HG03432 (cell line): ENCODE data around the gene POU2F1.
"Not testable (repeated sequence)": the region's sequence is repeated elsewhere in the genome, so short reads cannot be mapped to it uniquely, and the experiment has no call there.

Experiments used
- ATAC-seq: cut with Tn5 transposase; IDR thresholded peaks from one replicate; pipeline ENCODE4 v1.9.1; 2021; ENCODE audit warnings: mild to moderate bottlenecking, moderate library complexity; ENCODE audit not compliant: unreplicated experiment

POU2F1 gene

DNA sequence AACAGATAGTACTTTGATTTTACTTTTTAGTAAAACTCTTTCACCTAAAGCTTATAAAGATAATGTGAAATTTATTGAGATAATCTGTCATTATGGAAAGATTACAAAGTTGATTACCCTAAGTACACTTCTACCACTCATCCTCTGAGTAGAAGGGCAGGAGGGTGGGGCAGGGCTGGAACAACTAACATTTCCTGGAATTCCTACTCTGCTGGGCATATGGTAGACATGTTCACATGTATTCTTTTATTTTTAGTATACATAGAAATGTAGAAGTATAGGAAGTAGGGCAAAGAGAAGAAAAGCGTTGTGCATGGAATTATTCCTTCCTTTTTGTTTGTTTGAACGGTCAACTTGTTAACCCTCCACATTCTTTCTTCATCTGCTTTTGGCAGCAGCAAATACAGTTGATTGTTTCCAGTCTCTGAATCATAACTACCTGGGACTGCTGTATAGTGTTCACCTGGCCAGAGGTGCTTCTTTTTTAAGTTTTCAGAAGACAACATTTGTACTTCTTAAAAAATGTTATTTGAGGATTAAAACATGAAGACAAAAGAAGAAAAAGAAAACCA is 85.1 kb downstream of the POU2F1 start:
- no peak for ATAC-seq

GRCh38 chr1:167310732-167311131 is 90.0 kb downstream of the POU2F1 start:
- ATAC-seq = no peak

DNA sequence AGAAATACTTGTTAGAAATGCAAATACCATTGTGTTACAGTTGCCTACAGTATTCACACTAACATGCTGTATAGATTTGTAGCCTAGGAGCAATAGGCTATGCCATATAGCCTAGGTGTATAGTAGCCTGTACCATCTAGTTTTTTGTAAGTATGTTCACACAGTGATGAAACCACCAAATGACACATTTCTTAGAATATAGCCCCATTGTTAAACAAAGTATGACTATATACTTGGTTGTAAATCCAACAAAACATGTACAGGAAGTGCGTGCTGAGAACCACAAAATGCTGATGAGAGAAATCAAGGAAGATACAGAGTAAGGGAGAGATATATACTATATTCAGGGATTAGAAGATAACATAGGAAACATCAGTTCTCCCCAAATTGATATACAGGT is 92.2 kb downstream of the POU2F1 start:
- ATAC-seq = no peak

GRCh38 chr1:167314671-167315070 is 94.0 kb downstream of the POU2F1 start:
- ATAC-seq = no peak

DNA sequence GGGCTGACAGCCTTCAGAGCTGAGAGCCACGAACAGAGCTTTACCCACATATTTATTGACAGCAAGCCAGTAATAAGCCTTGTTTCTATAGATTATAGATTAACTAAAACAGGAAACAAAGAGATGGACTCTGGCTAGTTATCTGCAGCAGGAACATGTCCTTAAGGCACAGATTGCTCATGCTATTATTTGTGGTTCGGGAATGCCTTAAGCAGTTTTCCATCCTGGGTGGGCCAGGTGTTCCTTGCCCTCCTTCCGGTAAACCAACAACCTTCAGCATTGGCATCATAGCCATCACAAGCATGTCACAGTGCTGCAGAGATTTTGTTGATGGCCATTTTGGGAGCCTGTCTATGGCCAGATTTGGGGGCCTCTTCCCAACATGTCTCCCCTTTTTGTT is 96.8 kb downstream of the POU2F1 start:
- ATAC-seq = no peak

- ATAC-seq = not testable (repeated sequence)
These were observed 98.5 kb downstream of the POU2F1 start for GRCh38 chr1:167319206-167319605.

DNA sequence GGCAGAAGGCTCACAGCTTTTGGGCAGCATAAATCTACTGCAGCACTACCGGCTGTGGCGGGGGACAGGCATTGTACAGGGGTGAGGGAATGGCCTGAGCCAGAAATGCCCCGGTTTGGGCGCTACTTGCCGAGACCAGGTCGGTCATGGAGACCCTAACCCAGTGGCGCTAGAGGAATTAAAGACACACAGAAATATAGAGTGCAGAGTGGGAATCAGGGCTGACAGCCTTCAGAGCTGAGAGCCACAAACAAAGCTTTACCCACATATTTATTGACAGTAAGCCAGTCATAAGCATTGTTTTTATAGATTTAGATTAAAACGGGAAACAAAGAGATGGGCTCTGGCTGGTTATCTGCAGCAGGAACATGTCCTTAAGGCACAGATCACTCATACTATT is 101.8 kb downstream of the POU2F1 start:
- no peak for ATAC-seq

- ATAC-seq = no peak
These were observed 104.5 kb downstream of the POU2F1 start for GRCh38 chr1:167325151-167325550.

GRCh38 chr1:167328306-167328815 is 107.7 kb downstream of the POU2F1 start:
- ATAC-seq = no peak

- peak; percentile 75 for ATAC-seq
These were observed 108.3 kb downstream of the POU2F1 start for GRCh38 chr1:167328816-167329483.

DNA sequence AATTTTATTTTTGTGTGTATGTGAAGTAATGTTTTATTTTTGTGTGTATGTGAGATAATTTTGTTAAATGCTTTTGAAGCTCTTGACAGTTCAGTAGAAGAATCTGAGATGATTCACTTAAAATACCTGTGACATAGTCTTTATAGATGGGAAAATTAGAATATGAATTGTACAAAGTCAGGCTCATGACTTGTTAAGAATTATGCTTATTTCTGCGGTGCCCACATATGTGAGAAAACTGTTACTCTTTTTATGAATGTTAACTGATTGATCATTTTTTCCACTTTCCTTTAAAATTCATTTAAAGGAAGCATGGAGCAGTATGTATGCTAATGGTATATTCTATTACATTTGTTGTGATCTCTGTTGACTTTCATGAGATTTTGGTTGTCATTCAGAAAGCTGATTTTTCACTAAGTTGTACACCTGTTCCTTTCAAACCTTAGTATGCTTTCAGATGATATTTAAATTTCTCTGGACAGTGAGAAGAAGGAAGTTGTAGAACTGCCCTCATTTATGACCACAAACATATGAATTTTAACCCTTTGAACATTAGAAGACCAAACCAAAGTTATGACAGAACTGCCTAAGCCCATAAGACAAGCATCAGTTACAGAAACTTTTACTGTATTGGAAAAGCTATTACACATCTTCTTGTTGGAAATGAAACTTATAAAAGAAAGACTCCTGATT is 110.1 kb downstream of the POU2F1 start:
- ATAC-seq = peak; percentile 35

GRCh38 chr1:167331650-167332049 is 111.0 kb downstream of the POU2F1 start:
- ATAC-seq = no peak

DNA sequence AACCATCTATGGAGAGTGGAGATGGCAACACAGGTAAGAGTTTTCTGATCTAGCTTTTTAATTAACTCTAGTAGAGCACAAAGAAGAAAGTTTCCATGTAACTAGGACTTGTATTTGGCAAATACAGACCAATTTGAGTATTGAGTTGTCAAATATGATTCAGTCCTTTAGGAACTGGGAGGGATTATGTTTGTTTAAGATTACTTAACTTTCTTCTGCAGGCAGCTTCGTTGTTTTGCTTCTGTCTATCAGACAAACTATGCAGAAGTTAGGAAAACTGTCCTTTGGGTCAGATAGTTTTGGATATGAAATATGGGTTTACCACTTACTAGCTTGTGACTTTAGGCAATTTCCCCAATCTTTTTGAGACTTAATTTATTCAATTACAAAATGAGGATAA is 111.8 kb downstream of the POU2F1 start:
- no peak for ATAC-seq

DNA sequence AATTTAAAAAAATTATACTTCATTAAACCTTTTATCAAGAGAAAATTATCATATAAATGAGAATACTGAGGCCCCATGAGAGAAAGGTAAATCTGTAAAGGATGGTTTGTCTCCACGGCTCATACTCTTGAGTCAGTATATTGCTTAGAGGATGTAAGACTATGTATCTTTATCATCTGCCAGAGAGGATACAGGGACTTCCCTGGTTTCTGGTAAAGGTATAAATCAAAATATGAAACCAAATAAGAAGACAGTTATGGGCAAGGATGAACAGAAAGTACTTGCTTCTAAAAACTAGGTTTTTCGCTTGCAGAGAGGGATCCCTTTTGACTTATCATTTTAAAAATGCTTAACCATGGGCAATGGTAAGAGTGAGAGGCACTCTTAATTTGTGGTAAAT is 112.4 kb downstream of the POU2F1 start:
- ATAC-seq = no peak

- ATAC-seq = no peak
These were observed 113.0 kb downstream of the POU2F1 start for GRCh38 chr1:167333703-167334102.

GRCh38 chr1:167339405-167339804 is 118.7 kb downstream of the POU2F1 start:
- no peak for ATAC-seq

- ATAC-seq = peak; percentile 82
These were observed 122.2 kb downstream of the POU2F1 start for GRCh38 chr1:167342846-167343245.

GRCh38 chr1:167344112-167344511 is 123.4 kb downstream of the POU2F1 start:
- ATAC-seq = no peak

- ATAC-seq = no peak
These were observed 124.1 kb downstream of the POU2F1 start for GRCh38 chr1:167344615-167345385.

GRCh38 chr1:167345386-167345733 is 124.7 kb downstream of the POU2F1 start:
- no peak for ATAC-seq

DNA sequence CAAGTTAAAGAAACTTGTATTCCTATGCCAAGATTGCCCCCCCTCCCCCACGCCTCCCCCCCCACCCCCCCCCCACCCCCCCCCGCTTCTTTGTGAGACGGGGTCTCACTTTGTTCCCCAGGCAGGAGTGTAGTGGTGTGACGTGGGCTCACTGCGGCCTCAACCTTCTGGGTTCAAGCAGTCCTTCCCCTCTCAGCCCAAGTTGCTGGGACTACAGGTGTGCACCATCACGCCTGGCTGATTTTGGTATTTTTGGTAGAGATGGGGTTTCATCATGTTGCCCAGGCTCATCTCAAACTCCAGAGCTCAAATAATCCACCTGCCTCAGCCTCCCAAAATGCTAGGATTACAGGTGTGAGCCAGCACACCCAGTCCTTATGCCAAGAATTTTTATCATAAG is 136.6 kb downstream of the POU2F1 start:
- ATAC-seq = no peak
